Activated CD8-positive, alpha-beta memory T cell treated with anti-CD3 and anti-CD28 coated beads, Interleukin-2, amount 10 ng/mL, durations not matched to agents 7 days and 5 days (primary cell): Measurements from ENCODE around the gene IKZF3. TPM values are rescaled to one million over a fixed set of nuclear protein-coding genes. Genes with fewer than 3 reads are reported as not detected.
"Not testable (repeated sequence)": the region's sequence is repeated elsewhere in the genome, so short reads cannot be mapped to it uniquely, and the experiment has no call there.

Source experiments
- ATAC-seq: fragments of 150-1000 bp; cut with Tn5 transposase; one replicate; pipeline ENCODE4 v1.10.0; 2021; ENCODE audit warnings: moderate library complexity
- CTCF ChIA-PET: fragments of 350-600 bp; sonication (Branson Sonifier 250); formaldehyde crosslinking; loops from one replicate; lab custom pipeline; 2021; ENCODE audit warnings: antibody characterized with exemption; lab: Charles Lee
- DNase-seq: peaks from one replicate; pipeline ENCODE4 v3.0.0-alpha.2; 2020
- H3K27ac Mint-ChIP-seq: one replicate; pipeline ENCODE4 v1.8.0; 2021; ENCODE audit warnings: mild to moderate bottlenecking, mixed read lengths
- H3K27me3 Mint-ChIP-seq: one replicate; pipeline ENCODE4 v1.8.0; 2021; ENCODE audit warnings: mixed read lengths
- H3K36me3 Mint-ChIP-seq: one replicate; pipeline ENCODE4 v1.8.0; 2021; ENCODE audit warnings: mild to moderate bottlenecking, mixed read lengths
- H3K4me1 Mint-ChIP-seq: one replicate; pipeline ENCODE4 v1.8.0; 2021; ENCODE audit warnings: mixed read lengths
- H3K4me3 Mint-ChIP-seq: one replicate; pipeline ENCODE4 v1.8.0; 2021; ENCODE audit warnings: mild to moderate bottlenecking, moderate library complexity, mixed read lengths
- H3K9me3 Mint-ChIP-seq: one replicate; pipeline ENCODE4 v1.8.0; 2022; ENCODE audit warnings: low read depth, mixed read lengths
- total RNA-seq, 2 experiments: library from RNA; stranded (reverse); gene quantifications; one replicate each; pipeline ENCODE4 v1.2.3, GENCODE V29; 2021

IKZF3 gene
- total RNA-seq, 2 experiments from 2014 or later: 70.8 to 119 TPM

- Mint-ChIP-seq H3K9me3 (no peaks in the 10 kb centered on the region), H3K27ac (no peak overlapping the region), H3K4me3 (no peak overlapping the region), H3K27me3 (no peaks in the 10 kb centered on the region), H3K4me1 (peaks cover 77% of the 10 kb centered on the region), H3K36me3 (peaks cover 70% of the 10 kb centered on the region)
- ATAC-seq: no peak
- DNase-seq: no peak
- CTCF ChIA-PET: interaction anchor here (1.5 kb wide), 1 partner anchor 97 kb away, joined by 4 read pairs; no protein-coding TSS in a partner anchor
These were observed 98.3 kb downstream of the IKZF3 start for GRCh38 chr17:39765766-39766165.

- Mint-ChIP-seq H3K27ac (no peak overlapping the region), H3K36me3 (peaks cover 73% of the 10 kb centered on the region), H3K4me1 (peaks cover 73% of the 10 kb centered on the region), H3K9me3 (no peaks in the 10 kb centered on the region), H3K27me3 (no peaks in the 10 kb centered on the region), H3K4me3 (no peak overlapping the region)
- ATAC-seq (no peak), DNase-seq (peak; percentile 14)
- CTCF ChIA-PET: interaction anchor here (1.1 to 1.8 kb wide), 5 partner anchors 9 to 143 kb away, joined by 3 to 6 read pairs (median 3); no protein-coding TSS in a partner anchor
These were observed 98.9 kb downstream of the IKZF3 start for GRCh38 chr17:39765175-39765574.

- not testable (repeated sequence) for ATAC-seq, H3K9me3 Mint-ChIP-seq, H3K27ac Mint-ChIP-seq, DNase-seq, H3K4me3 Mint-ChIP-seq, H3K27me3 Mint-ChIP-seq
- Mint-ChIP-seq H3K36me3 (peaks cover 73% of the 10 kb centered on the region), H3K4me1 (peaks cover 71% of the 10 kb centered on the region)
- CTCF ChIA-PET: interaction anchor here (0.8 to 1.8 kb wide), 6 partner anchors 8 to 142 kb away, joined by 3 to 6 read pairs (median 3); no protein-coding TSS in a partner anchor
These were observed 99.9 kb downstream of the IKZF3 start for GRCh38 chr17:39764171-39764570.

GRCh38 chr17:39763051-39763820 lies 100.9 kb downstream of the IKZF3 start:
- peak; percentile 9 for DNase-seq
- peaks cover 68% of the 10 kb centered on the region for H3K36me3 Mint-ChIP-seq
- CTCF ChIA-PET: interaction anchor here (1.0 to 1.8 kb wide), 2 partner anchors 7 to 17 kb away, joined by 3 to 6 read pairs; no protein-coding TSS in a partner anchor
- H3K4me1 Mint-ChIP-seq: peaks cover 72% of the 10 kb centered on the region
- no peaks in the 10 kb centered on the region for H3K9me3 Mint-ChIP-seq
- H3K4me3 Mint-ChIP-seq: no peak overlapping the region
- H3K27ac Mint-ChIP-seq: peak overlapping the region; percentile 1
- H3K27me3 Mint-ChIP-seq: no peaks in the 10 kb centered on the region
- no peak for ATAC-seq

GRCh38 chr17:39761861-39762496 lies 102.1 kb downstream of the IKZF3 start:
- DNase-seq (peak; percentile 36), ATAC-seq (no peak)
- Mint-ChIP-seq H3K27me3 (no peaks in the 10 kb centered on the region), H3K36me3 (peaks cover 59% of the 10 kb centered on the region), H3K27ac (peak overlapping the region; percentile 13), H3K4me1 (peaks cover 74% of the 10 kb centered on the region), H3K4me3 (no peak overlapping the region), H3K9me3 (no peaks in the 10 kb centered on the region)
- CTCF ChIA-PET: interaction anchor here (1.3 kb wide), 2 partner anchors 8 to 140 kb away, joined by 3 to 5 read pairs; no protein-coding TSS in a partner anchor

- Mint-ChIP-seq H3K4me3 (no peak overlapping the region), H3K27me3 (no peaks in the 10 kb centered on the region), H3K9me3 (no peaks in the 10 kb centered on the region), H3K36me3 (peaks cover 32% of the 10 kb centered on the region), H3K27ac (peak overlapping the region; percentile 85), H3K4me1 (peaks cover 73% of the 10 kb centered on the region)
- CTCF ChIA-PET: interaction anchor here (0.6 to 2.9 kb wide), 10 partner anchors 10 to 212 kb away, joined by 3 to 17 read pairs (median 5); partner anchors contain the start of gene IKZF3
- no peak for DNase-seq
- ATAC-seq: no peak
These were observed 104.9 kb downstream of the IKZF3 start for GRCh38 chr17:39759204-39759603.

GRCh38 chr17:39757931-39758873 lies 105.9 kb downstream of the IKZF3 start:
- H3K27ac Mint-ChIP-seq: peak overlapping the region; percentile 85
- peak; percentile 91 for DNase-seq
- CTCF ChIA-PET: interaction anchor here (1.0 to 2.9 kb wide), 14 partner anchors 11 to 211 kb away, joined by 3 to 17 read pairs (median 4); partner anchors contain the start of gene IKZF3
- peaks cover 76% of the 10 kb centered on the region for H3K4me1 Mint-ChIP-seq
- H3K4me3 Mint-ChIP-seq: peak overlapping the region; percentile 27
- H3K27me3 Mint-ChIP-seq: no peaks in the 10 kb centered on the region
- peaks cover 26% of the 10 kb centered on the region for H3K36me3 Mint-ChIP-seq
- ATAC-seq: peak; percentile 23
- no peaks in the 10 kb centered on the region for H3K9me3 Mint-ChIP-seq

GRCh38 chr17:39757176-39757662 lies 106.9 kb downstream of the IKZF3 start:
- DNase-seq (no peak), ATAC-seq (no peak)
- Mint-ChIP-seq H3K36me3 (peaks cover 19% of the 10 kb centered on the region), H3K27me3 (no peaks in the 10 kb centered on the region), H3K27ac (peak overlapping the region; percentile 85), H3K4me1 (peaks cover 75% of the 10 kb centered on the region), H3K4me3 (peak overlapping the region; percentile 27), H3K9me3 (no peaks in the 10 kb centered on the region)
- CTCF ChIA-PET: interaction anchor here (1.3 to 4.1 kb wide), 7 partner anchors 13 to 136 kb away, joined by 3 to 30 read pairs (median 9); partner anchors contain the start of gene IKZF3

GRCh38 chr17:39756380-39757079 lies 107.6 kb downstream of the IKZF3 start:
- DNase-seq: no peak
- H3K4me1 Mint-ChIP-seq: peaks cover 76% of the 10 kb centered on the region
- H3K4me3 Mint-ChIP-seq: peak overlapping the region; percentile 46
- no peaks in the 10 kb centered on the region for H3K27me3 Mint-ChIP-seq
- peak overlapping the region; percentile 85 for H3K27ac Mint-ChIP-seq
- peaks cover 15% of the 10 kb centered on the region for H3K36me3 Mint-ChIP-seq
- ATAC-seq: no peak
- CTCF ChIA-PET: interaction anchor here (1.4 to 4.1 kb wide), 10 partner anchors 8 to 171 kb away, joined by 5 to 30 read pairs (median 8); partner anchors contain the start of genes IKZF3, LRRC3C, MIEN1 and ORMDL3
- H3K9me3 Mint-ChIP-seq: no peaks in the 10 kb centered on the region

GRCh38 chr17:39755554-39756379 lies 108.3 kb downstream of the IKZF3 start:
- Mint-ChIP-seq H3K4me1 (peaks cover 70% of the 10 kb centered on the region), H3K27me3 (no peaks in the 10 kb centered on the region), H3K36me3 (peaks cover 10% of the 10 kb centered on the region), H3K4me3 (peak overlapping the region; percentile 46), H3K27ac (peak overlapping the region; percentile 85), H3K9me3 (no peaks in the 10 kb centered on the region)
- CTCF ChIA-PET: interaction anchor here (0.5 to 4.1 kb wide), 21 partner anchors 9 to 208 kb away, joined by 3 to 30 read pairs (median 6); partner anchors contain the start of genes IKZF3, LRRC3C, MIEN1 and ORMDL3
- ATAC-seq: no peak
- DNase-seq: peak; percentile 65

- DNase-seq (no peak), ATAC-seq (no peak)
- Mint-ChIP-seq H3K4me3 (peak overlapping the region; percentile 46), H3K27me3 (no peaks in the 10 kb centered on the region), H3K36me3 (peaks cover 7% of the 10 kb centered on the region), H3K4me1 (peaks cover 68% of the 10 kb centered on the region), H3K9me3 (no peaks in the 10 kb centered on the region), H3K27ac (peak overlapping the region; percentile 85)
- CTCF ChIA-PET: interaction anchor here (0.5 to 4.1 kb wide), 24 partner anchors 9 to 207 kb away, joined by 3 to 30 read pairs (median 6); partner anchors contain the start of genes IKZF3, LRRC3C, MIEN1 and ORMDL3
These were observed 109.1 kb downstream of the IKZF3 start for GRCh38 chr17:39754958-39755553.
